Kidney capillary endothelial cell (primary cell): ENCODE results near the gene SP100.
A peak's percentile ranks its signal among the peaks of the same experiment; 100 is the strongest.

Source experiments
- DNase-seq: peaks from one replicate; pipeline ENCODE4 v3.0.0-alpha.2; 2018; ENCODE audit warnings: low spot score

The SP100 gene

DNA sequence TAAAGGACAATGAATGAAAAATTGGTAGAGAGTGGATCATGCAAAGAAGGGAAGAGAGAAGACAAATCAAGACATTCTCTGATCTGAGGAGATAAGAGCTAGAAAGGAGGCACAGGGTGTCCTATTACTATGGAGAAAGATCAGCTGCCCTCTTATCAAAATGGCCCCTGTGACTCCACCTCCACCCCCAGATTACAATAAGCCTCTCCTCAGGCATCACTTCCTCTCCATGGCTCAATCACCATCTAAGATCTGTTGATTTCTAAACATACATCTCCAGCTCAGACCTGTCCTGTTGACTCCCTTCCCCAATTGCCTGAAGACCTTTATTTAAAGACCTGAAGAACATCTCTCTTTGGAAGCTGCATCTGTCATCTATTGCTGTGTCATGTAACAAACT, 43.2 kb downstream of the SP100 start:
- no peak for DNase-seq

DNA sequence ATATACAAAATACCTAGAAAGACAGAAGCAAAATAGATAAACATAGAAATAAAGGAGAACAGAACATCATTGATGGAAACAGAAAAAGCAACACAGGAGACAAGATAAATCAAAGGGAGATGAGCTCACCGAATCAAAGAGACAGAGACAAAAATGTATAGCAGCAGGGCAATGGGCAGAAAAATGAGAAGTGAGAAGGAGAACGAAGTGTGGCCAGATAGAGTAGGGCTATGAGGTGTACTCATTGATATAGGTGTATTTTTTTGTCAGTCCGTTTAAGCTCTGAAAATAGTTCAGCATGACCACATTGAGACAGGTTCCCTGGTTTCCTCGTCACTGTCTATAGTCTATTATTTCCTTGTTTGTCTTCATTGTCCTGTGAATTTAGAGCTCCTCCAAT, 55.1 kb downstream of the SP100 start:
- no peak for DNase-seq

DNA sequence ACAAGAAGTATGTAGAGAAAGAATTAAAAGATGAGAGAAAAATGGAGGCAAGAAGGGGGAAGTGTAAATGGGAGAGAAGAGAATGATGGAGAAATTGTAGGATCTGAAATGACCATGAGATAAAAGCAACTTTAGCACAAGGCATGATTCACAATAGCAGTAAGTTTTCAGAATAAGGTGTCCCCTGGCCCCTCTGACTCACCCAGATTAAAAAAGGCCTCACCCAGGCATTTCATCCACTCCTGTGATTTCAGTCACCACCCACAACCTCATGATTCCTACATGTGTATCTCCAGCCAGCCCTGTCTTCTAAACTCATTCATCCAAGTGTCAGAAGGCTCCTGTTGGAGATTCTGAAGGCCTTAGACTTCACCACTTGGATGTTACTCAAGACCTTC, 56.6 kb downstream of the SP100 start:
- no peak for DNase-seq

DNA sequence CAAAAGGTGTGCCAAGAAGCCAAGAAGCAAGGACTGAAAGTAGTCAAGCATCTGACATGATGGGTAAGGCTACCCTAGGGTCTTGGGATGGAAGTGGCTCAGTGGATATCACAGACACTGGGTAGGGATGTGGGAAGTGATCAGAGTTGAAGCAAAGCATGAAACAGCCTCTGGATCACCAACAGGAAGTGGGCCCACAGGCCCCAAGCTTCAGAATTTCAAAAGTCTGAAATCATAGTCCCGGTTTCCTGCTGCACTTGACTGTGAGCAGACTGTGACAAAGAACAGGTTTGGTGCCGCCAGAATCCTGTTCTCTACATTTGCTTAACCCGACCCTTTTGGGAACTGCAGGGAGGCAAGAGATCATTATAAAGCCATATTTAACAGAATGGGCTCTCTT, 57.4 kb downstream of the SP100 start:
- peak; percentile 33 for DNase-seq

DNA sequence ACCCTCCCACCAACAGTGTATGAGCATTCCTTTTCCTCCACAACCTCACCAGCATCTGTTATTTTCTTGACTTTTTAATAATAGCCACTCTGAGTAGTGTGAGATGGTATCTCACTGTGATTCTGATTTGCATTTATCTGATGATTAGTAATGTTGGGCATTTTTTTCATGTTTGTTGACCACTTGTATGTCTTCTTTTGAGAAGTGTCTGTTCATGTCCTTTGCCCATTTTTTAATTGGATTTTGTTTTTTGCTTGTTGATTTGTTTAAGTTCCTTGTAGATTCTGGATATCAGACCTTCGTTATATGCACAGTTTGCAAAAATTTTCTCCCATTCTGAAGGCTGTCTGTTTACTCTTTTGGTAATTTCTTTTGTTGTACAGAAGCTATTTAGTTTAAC, 59.1 kb downstream of the SP100 start:
- DNase-seq: no peak

DNA sequence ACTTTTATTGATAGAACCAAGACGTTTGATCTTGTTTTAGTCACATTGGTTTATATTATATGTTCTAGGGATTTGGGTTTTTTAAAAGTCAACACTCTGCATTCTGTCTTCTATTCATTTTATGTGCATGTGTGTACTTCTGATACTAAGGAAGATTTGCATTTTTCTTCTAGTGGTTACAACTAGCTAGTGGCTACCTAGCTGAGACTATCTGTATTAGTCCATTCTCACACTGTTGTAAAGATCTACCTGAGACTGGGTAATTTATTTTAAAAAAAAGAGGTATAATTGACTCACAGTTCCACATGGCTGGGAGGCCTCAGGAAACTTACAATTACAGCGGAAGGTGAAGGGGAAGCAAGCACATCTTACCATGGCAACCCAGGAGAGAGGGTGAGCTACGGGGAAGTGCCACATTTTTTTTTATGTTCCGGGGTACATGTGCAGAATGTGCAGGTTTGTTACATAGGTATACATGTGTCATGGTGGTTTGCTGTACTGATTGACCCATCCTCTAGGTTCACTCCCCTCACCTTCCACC, 69.9 kb downstream of the SP100 start:
- no peak for DNase-seq

DNA sequence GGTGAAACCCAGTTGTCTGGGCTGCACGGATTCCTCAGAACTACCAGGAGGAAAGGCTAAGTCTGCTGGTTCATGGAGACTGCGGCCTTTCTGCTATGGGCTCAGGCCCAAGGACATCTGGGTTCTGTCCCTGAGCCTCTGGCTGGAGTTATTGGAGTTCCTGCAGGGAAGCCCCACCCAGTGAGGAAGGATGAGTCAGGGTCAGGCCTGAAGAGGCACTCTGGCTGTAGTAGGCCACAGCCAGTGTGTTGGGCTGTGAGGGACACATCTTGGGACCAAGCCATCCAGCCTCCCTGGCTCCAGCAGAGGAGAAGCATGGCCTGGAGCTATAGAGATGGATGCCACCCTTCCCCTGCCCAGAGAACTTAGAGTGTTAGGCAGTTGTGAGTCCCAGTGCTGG, 75.2 kb downstream of the SP100 start:
- peak; percentile 4 for DNase-seq

DNA sequence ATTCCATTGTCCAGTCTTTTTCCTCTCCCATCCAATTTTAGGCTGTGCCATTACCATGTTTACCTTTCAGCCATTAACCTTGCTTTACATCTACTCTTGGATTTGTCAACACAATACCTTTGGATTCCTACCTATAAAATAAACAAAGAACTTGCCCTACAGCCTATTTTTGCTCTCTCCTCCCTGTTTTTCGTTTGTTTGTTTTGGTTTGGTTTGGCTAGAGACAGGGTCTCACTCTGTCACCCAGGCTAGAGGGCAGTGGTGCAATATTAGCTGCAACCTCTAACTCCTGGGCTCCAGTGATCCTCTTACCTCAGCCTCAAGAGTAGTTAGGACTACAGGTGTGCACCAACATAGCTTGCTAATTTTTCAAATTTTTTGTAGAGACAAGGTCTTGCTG, 76.1 kb downstream of the SP100 start:
- DNase-seq: no peak

DNA sequence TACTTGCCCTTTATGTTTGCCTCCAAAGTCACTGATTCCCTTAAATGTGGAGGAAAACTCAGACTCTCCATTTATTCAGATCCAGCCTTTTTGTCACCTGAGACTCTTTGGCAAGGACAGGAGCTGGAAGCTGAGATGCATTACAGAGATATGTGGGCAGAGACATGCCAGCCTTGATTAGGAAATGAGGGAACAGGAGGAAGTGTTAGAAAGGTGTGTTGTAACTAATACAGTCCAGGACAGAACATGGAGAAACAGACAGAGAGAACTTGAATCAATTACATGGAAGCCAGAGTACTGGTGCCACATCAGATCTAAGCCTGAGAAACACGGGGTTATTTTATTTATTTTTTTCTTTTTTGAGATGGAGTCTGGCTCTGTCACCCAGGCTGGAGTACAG, 79.0 kb downstream of the SP100 start:
- no peak for DNase-seq

DNA sequence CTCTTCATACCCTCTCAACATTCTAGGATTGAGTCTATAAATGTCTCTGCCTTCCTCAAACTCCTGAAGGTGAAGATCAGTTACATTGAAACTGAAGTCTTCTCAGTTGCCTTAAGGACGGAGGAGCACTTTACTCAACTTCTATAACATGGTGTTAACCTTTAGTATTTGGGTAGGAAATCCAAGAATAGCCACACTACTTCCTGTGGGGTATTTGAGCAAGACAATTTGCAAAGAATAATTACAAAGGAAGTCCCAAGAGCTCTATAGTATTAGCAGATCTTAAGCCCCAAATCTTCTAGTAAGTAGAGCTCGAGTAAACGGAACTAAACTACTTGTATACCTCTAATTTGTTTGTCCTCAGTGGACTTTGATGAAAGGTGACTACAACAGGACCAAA, 80.9 kb downstream of the SP100 start:
- no peak for DNase-seq

DNA sequence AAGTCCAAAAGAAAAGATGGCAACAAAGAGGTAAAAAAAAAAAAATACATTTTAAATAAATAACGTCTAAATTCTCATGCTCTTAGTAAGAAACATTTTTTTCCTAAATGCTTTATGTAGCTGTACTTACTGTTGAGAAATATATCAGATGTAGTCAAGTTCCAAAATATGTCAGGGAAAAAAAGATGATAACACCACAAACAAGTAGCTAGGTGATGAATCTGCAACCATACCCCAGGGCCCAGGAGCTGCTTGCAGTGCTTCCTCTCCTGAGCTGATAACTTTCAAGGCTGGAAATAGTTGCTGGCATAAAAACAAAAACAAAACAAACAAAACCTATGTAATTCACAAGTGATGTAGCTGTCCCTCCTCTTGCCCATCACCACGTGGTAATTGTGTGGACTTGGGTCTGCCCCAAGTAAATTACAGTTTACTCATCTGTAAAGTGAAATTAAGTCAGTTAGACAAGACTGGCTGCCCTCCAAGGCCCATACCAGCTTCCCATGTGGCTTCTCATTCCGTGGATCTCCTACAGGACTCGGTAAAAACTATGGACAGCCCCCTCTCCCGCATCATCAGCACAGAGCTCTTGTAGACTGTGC, 82.6 kb downstream of the SP100 start:
- no peak for DNase-seq

DNA sequence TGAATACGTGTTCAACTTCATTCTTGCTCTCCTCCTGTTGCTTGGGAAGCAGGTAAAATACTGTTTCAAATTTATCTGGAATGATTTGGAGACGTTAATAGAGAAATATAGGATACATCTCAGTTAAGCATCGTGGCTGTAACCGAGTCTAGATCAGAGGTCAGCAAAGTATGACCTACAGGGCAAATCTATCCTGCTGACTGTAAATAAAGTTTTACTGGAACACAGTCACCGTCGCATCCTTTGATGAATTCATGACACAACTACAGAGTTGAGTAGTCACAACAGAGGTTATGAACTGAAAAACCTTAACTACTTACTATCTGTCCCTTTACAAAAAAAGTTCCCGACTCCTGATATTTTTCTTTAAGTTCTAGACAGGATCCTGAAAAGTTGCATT, 86.6 kb downstream of the SP100 start:
- no peak for DNase-seq

DNA sequence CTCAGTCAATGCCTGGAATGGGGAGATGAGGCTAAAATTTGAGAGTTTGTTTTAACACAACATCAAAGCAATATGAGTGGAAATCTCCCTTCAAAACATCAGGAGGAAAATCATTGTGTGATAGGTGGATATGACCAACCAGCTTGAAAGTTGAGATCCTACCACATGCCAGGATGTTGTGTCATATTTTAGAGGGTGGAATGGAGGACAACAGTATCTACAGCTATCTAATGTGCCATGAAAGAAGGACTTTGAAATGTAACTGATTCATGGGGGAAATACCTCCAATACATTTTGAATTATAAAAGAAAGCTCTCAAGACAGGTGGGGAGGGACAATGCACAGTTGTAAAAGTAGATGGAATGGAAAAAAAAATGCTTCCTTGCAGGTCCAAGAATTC, 87.8 kb downstream of the SP100 start:
- no peak for DNase-seq

DNA sequence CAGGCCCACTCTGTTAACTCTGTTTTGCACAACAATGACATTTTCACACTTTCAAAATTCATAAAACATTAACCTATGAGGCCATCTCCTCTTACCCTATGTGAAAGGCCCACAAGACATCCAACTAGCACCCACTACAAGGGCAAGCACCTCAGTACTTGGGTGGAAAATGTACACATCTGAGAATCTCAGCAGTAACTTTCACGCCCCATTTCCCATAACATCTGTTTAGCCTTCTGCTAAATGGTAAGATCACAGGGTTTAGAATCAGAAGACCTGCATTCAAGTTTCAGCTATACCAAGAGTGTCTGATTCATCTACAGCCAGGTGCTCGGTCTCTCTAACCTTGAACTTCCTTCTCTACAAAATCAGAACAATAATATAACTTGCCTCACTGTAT, 89.2 kb downstream of the SP100 start:
- DNase-seq: no peak

DNA sequence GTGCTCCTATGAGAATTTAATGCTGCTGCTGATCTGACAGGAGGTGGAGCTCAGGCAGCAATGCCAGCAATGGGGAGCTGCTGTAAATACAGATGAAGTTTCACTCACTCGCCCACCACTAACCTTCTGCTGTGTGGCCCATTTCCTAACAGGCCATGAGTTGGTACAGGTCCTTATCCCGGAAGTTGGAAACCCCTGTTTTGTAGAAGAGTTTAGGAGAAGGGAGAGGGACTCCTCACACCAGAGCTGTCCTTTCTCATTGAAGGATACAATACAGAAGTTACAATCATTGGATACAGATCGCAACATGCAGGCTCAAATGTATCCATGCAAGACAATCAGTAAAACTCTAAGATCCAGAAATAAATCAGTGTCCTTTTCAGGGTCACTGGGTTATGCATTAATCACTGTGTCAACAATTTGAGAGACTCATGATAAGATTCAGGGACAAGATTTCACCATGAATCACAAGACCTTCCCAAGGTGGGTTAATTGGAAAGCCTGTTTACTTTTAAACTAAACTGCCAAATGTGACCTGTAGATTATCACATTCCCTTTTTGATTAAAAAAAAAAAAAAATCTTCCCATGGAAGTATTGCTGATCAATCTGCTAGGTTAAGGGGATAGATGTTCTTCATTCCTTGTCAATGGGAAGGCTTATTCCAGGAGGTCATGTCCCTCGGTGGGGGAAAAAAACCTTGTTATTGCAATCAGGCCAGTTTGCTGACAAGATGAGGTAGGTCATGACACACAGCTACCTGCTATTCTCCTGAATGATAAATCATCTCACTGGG, 97.2 kb downstream of the SP100 start:
- no peak for DNase-seq

DNA sequence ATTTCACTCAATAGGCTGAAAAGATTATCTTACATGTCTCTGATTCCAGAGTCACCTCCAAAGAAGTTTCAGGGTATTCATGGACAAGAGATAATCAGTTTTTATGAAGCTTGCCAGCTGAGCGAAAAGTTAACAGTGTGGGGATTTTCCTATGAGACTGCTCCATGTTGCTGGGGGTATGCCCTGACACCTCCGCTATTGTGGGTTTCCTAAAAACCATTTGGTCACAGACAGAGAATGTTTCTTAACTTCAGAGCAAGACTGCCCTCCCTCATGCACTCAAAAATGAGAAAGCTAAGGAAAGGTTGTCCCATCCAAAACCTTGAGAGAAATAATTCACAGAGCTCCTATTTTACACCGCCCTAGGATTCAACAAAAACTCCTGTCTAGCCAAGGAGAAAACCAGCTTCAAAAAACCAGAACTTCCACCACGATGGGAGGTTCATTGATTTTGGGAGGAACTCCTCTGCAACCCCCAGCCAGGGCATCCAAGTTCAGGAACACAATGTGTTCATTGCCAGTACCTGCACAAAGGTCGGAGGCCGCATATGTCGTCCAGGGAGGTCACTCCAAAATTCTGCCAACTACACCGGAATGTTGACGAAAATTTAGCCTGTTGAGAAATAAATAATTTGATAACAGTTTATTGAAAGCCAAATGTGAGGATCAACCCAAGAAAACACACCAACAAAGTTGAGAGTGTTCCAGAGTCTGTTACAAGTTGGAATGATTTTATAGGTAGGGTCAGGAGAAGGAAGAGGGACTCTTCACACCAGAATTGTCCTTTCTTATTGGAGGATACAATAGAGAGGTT, 104.3 kb downstream of the SP100 start:
- no peak for DNase-seq

DNA sequence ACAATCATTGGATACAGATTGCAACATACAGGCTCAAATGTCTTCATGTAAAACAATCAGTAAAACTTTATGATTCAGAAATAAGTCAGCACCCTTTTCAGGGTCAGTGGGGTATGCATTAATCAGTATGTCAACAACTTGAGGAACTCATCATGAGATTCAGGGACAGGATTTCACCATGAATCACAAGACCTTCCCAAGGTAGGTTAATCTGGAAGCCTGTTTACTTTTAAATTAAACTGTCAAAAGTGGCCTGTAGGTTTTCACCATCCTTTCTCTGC, 104.8 kb downstream of the SP100 start:
- DNase-seq: no peak

DNA sequence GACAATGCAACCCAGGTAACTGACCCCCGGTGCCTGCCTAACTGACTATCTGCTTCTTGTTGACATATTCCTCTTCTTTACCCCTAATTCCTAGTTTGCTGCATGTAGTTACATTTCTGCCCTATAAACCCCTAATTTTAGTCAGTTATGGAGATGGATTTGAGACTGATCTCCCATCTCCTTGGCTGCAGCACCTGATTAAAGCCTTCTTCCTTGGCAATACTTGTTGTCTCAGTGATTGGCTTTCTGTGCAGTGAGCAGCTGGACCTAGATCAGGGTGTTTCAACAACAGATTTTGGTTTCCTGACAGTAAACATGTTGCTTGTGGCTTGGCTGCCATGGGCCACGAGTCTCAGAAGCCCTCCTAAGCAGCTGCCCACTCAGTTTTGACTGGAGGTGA, 105.4 kb downstream of the SP100 start:
- DNase-seq: no peak

DNA sequence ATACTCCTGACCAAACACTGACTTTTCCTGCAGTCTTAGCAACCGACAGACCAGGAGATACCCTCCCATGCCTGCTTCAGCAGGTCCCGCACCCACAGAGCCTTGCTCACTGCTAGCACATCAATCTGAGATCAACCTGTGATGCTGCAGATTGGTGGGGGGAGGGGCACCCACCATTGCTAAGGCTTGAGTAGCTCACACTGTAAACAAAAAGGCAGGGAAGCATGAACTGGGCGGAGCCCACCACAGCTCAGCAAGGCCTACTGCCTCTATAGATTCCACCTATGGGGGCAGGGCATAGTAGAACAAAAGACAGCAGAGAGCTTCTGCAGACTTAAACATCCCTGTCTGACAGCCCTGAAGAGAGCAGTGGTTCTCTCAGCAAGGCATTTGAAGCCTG, 109.7 kb downstream of the SP100 start:
- DNase-seq: no peak

DNA sequence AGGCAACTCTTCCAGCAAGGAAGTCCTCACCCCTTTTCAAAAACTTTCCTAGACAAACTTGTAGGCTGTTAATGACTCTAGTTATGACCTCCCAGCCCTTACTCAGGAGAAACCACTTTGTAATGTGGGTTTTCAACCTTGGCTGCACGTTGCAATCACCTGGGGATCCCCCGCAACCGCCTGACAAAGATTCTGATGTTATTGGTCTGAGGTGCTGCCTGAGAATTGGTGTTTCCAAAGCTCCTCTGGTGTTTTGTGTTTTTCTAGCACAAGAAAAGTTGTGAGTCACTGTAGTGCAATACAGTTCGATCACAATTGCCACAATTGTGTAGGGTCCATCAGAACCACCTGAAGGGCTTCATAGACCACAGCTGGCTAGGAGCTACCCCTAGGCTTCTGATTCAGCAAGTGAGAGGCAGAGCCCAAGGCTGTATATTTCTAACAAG, 121.6 kb downstream of the SP100 start:
- DNase-seq: no peak

DNA sequence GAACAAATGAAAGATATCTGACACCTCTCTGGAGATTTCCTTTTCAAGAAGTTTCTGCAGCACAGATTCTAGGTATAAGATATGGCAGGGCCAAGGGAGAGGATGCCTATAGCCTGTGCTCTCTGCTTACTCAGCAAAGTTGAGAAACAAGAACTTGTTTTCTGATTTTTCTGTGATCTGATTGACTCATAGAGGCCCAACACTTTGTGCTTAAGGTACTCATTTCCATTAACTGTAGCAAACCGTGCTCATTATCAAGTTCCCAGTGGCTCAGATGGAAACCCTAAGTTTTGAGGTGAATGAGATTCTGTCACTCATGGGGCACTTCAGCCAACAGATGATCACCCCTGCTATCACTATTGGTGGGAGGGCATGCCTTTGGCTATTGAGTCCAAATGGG, 124.3 kb downstream of the SP100 start:
- DNase-seq: no peak

DNA sequence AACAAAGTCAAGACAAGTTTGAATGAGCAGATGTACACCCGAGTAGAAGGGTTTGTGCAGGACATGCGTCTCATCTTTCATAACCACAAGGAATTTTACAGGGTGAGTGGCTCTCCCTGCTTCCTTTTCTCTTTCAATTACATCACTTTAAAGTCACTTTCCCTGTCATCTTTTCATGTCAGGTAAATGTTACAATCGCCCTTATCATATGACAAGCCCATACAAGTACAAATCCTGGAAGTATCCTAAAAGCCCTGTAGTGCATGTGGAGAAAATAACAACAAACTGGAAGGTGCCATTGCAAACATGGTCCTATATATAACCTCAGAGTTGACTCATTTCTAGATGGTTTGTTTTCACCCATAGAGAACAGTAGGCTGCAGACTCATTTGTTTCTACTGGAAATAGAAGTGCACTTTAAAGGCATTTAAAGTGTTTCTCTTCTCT, 126.0 kb downstream of the SP100 start:
- no peak for DNase-seq

DNA sequence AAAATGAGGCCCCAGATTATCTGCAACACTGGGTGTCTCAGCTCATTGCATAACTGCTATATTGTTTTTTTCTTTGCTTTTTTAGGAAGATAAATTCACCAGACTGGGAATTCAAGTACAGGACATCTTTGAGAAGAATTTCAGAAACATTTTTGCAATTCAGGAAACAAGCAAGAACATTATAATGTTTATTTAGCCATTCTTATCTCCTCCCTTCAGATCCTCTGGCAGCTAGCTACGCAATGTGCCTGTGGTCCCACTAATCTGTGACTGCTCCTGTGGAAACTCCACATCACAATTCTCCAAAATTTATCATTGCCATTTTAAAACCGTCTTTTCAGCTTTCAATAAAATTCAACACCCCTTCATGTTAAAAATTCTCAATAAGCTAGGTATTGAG, 126.8 kb downstream of the SP100 start:
- no peak for DNase-seq
